ENCODE measurements around the gene DRAXIN. TPM values are rescaled to one million over a fixed set of nuclear protein-coding genes. Genes with fewer than 3 reads are reported as not detected.

The DRAXIN gene
- total RNA-seq, 4 donors from 2014 or later = 0.14 to 0.16 TPM; not detected in 2

Other genes with a start within 250 kb of the DRAXIN start
- gene DISP3, start 212.6 kb upstream of the DRAXIN start, total RNA-seq = 1 to 10 TPM in 1 of 4 donors, under 1 TPM in 2, not detected in 1; under 0.01 to 2.6 (median 0.16) TPM
- gene FBXO2, start 37.3 kb upstream of the DRAXIN start, total RNA-seq = 1 to 10 TPM in 1 of 4 donors, under 1 TPM in 1, not detected in 2; 0.82 to 3.7 TPM
- gene FBXO44, start 36.8 kb upstream of the DRAXIN start, total RNA-seq = 10 to 100 TPM in 2 of 4 donors, 1 to 10 TPM in 2; 3.2 to 10.5 (median 6.9) TPM
- gene FBXO6, start 27.5 kb upstream of the DRAXIN start, total RNA-seq = 1 to 10 TPM; 4.4 to 8.9 (median 5.2) TPM
- gene MAD2L2, start 10.6 kb upstream of the DRAXIN start, total RNA-seq = 10 to 100 TPM in 1 of 4 donors, 1 to 10 TPM in 3; 5.2 to 11.4 (median 7.1) TPM
- gene AGTRAP, start 44.4 kb downstream of the DRAXIN start, total RNA-seq = 10 to 100 TPM in 3 of 4 donors, 1 to 10 TPM in 1; 1.2 to 27.0 (median 22.7) TPM
- gene C1orf167, start 70.5 kb downstream of the DRAXIN start, total RNA-seq = under 1 TPM in 1 of 4 donors, not detected in 3; 0.48 TPM
- gene MTHFR, start 114.3 kb downstream of the DRAXIN start, total RNA-seq = 100 to 1,000 TPM in 1 of 4 donors, 10 to 100 TPM in 3; 42.8 to 141 (median 48.3) TPM
- gene CLCN6, start 114.5 kb downstream of the DRAXIN start, total RNA-seq = 100 to 1,000 TPM in 1 of 4 donors, 10 to 100 TPM in 3; 14.0 to 184 (median 30.7) TPM
- gene NPPA, start 156.1 kb downstream of the DRAXIN start, total RNA-seq = not detected
- gene NPPB, start 167.2 kb downstream of the DRAXIN start, total RNA-seq = not detected
- 100 to 1,000 TPM; 140 to 265 (median 201) TPM for gene KIAA2013, start 234.7 kb downstream of the DRAXIN start, total RNA-seq
- 10 to 100 TPM; 28.8 to 56.3 (median 41.2) TPM for gene PLOD1, start 243.0 kb downstream of the DRAXIN start, total RNA-seq